ENCODE measurements around the gene TUBGCP4. TPM values are rescaled to one million over a fixed set of nuclear protein-coding genes. Genes with fewer than 3 reads are reported as not detected.

TUBGCP4 gene
- total RNA-seq, 1 experiment from 2014 or later = 23.5 TPM

- Mint-ChIP-seq H3K36me3 (ENCODE audit: insufficient read depth in 1 of 3, low read depth in 3 of 3) (peaks cover 57 to 91% (median 84%) of the 10 kb centered on the region in 3 experiments), H3K4me1 (no peaks in the 10 kb centered on the region), H3K9me3 (no peaks in the 10 kb centered on the region), H3K27ac (no peak overlapping the region), H3K4me3 (no peak overlapping the region), H3K27me3 (ENCODE audit: low read depth) (no peaks in the 10 kb centered on the region)
- H3K79me2 ChIP-seq (ENCODE audit: insufficient read depth, low read length) = no peaks in the 10 kb centered on the region
- no peak overlapping the region for H3K18ac ChIP-seq (ENCODE audit: insufficient read length, low read depth, low read length)
- no peak overlapping the region for H2BK5ac ChIP-seq (ENCODE audit: insufficient read length, low read length)
- no peak overlapping the region for H4K91ac ChIP-seq (ENCODE audit: insufficient read length, low read depth, low read length)
- H3K9ac ChIP-seq (ENCODE audit: extremely low read depth, insufficient read length, low read length) = no peak overlapping the region
- no peaks in the 10 kb centered on the region for H4K20me1 ChIP-seq (ENCODE audit: control insufficient read depth, insufficient read depth, insufficient read length)
- H3K14ac ChIP-seq (ENCODE audit: insufficient read depth, low read length) = no peak overlapping the region
- no peaks in the 10 kb centered on the region for H3K27me3 ChIP-seq (ENCODE audit: insufficient read depth, low read length)
- H3K9me3 ChIP-seq (ENCODE audit: control insufficient read depth, low read depth, low read length) = no peaks in the 10 kb centered on the region
- no peak overlapping the region for H3K27ac ChIP-seq (ENCODE audit: insufficient read length, low read depth, low read length)
- H2BK120ac ChIP-seq (ENCODE audit: low read depth, low read length, poor library complexity, severe bottlenecking) = no peak overlapping the region
- no peak for TF ChIP-seq CTCF (conservative IDR thresholded peaks at IDR 0.05)
- no peak overlapping the region for H3K56ac ChIP-seq (ENCODE audit: insufficient read length, low read depth, low read length)
- no peak overlapping the region for H2AK5ac ChIP-seq (ENCODE audit: insufficient read length, low read length)
- H2BK15ac ChIP-seq (ENCODE audit: low read depth, low read length) = no peak overlapping the region
- no peak overlapping the region for H3K23ac ChIP-seq (ENCODE audit: insufficient read length, low read depth, low read length)
- H4K8ac ChIP-seq (replicated peaks; ENCODE audit: insufficient read length, low read depth, low read length) = no peak overlapping the region
- H3K79me1 ChIP-seq (ENCODE audit: insufficient read depth, low read depth, low read length, poor library complexity, severe bottlenecking) = no peaks in the 10 kb centered on the region
- H3K23me2 ChIP-seq (ENCODE audit: insufficient read length, low read depth, low read length, poor library complexity, severe bottlenecking) = no peaks in the 10 kb centered on the region
- no CpG with 5 or more reads among the region's 4 CpGs for WGBS (ENCODE audit: extremely low coverage, insufficient read length, low lambda C conversion rate)
- H3K4ac ChIP-seq (ENCODE audit: low read depth, low read length) = no peak overlapping the region
- H2BK20ac ChIP-seq (ENCODE audit: low read depth, low read length, poor library complexity, severe bottlenecking) = no peak overlapping the region
- no peak overlapping the region for H4K5ac ChIP-seq (ENCODE audit: insufficient read length, low read depth, low read length)
- H3K4me2 ChIP-seq (ENCODE audit: insufficient read depth, insufficient read length, low read length) = no peak overlapping the region
- no peak overlapping the region for H3T11ph ChIP-seq (ENCODE audit: low read length)
- H2AFZ ChIP-seq (ENCODE audit: low read length) = no peak overlapping the region
- H2BK12ac ChIP-seq (ENCODE audit: insufficient read length, low read depth, low read length) = no peak overlapping the region
- no peak for DNase-seq
- no peaks in the 10 kb centered on the region for H3K4me1 ChIP-seq (ENCODE audit: insufficient read depth, low read length)
Measured at GRCh38 chr15:43408789-43409188, 37.9 kb downstream of the TUBGCP4 start.
